Activated effector memory CD4-positive, alpha-beta T cell treated with anti-CD3 and anti-CD28 coated beads, Interleukin-2, amount 50 U/mL, for 16 hours (primary cell): ENCODE results near the gene CHD9.
A peak's percentile ranks its signal among the peaks of the same experiment; 100 is the strongest.
"Not testable (repeated sequence)": the region's sequence is repeated elsewhere in the genome, so short reads cannot be mapped to it uniquely, and the experiment has no call there.

Experiments used
- DNase-seq: peaks from one replicate; pipeline ENCODE4 v3.0.0-alpha.2; 2020

CHD9 gene

GRCh38 chr16:53075461-53075860, 20.7 kb downstream of the CHD9 start:
- DNase-seq = not testable (repeated sequence)

GRCh38 chr16:53078247-53078646, 23.5 kb downstream of the CHD9 start:
- DNase-seq = no peak

- no peak for DNase-seq
Observed at GRCh38 chr16:53078765-53079485, 24.1 kb downstream of the CHD9 start.

GRCh38 chr16:53080345-53081031, 25.7 kb downstream of the CHD9 start:
- no peak for DNase-seq

GRCh38 chr16:53081032-53081424, 26.2 kb downstream of the CHD9 start:
- DNase-seq = no peak

- no peak for DNase-seq
Observed at GRCh38 chr16:53081686-53082407, 27.1 kb downstream of the CHD9 start.

- no peak for DNase-seq
Observed at GRCh38 chr16:53082509-53082908, 27.7 kb downstream of the CHD9 start.

GRCh38 chr16:53083119-53083518, 28.3 kb downstream of the CHD9 start:
- DNase-seq = no peak

- no peak for DNase-seq
Observed at GRCh38 chr16:53084141-53084541, 29.4 kb downstream of the CHD9 start.

- no peak for DNase-seq
Observed at GRCh38 chr16:53084746-53085334, 30.0 kb downstream of the CHD9 start.

GRCh38 chr16:53085369-53085843, 30.6 kb downstream of the CHD9 start:
- DNase-seq = no peak

- no peak for DNase-seq
Observed at GRCh38 chr16:53085931-53086421, 31.2 kb downstream of the CHD9 start.

- no peak for DNase-seq
Observed at GRCh38 chr16:53087101-53087500, 32.3 kb downstream of the CHD9 start.

GRCh38 chr16:53089434-53090285, 34.9 kb downstream of the CHD9 start:
- DNase-seq = no peak

GRCh38 chr16:53090286-53090590, 35.4 kb downstream of the CHD9 start:
- DNase-seq = no peak

- no peak for DNase-seq
Observed at GRCh38 chr16:53090591-53091411, 36.0 kb downstream of the CHD9 start.

GRCh38 chr16:53091466-53092211, 36.8 kb downstream of the CHD9 start:
- DNase-seq = no peak

GRCh38 chr16:53092284-53092683, 37.5 kb downstream of the CHD9 start:
- no peak for DNase-seq

- DNase-seq = no peak
Observed at GRCh38 chr16:53093162-53093744, 38.5 kb downstream of the CHD9 start.

- peak; percentile 66 for DNase-seq
Observed at GRCh38 chr16:53094013-53094630, 39.3 kb downstream of the CHD9 start.
